Stimulated activated CD4-positive, alpha-beta T cell treated with anti-CD3 and anti-CD28 coated beads, Interleukin-12 subunit alpha, Interleukin-12 subunit beta, amount 100 ng/mL, for 4 hours (primary cell): Measurements from ENCODE around the gene FBXW2.

Source experiments
- DNase-seq: peaks from one replicate; pipeline ENCODE4 v3.0.0-alpha.2; 2020

FBXW2 gene

DNA sequence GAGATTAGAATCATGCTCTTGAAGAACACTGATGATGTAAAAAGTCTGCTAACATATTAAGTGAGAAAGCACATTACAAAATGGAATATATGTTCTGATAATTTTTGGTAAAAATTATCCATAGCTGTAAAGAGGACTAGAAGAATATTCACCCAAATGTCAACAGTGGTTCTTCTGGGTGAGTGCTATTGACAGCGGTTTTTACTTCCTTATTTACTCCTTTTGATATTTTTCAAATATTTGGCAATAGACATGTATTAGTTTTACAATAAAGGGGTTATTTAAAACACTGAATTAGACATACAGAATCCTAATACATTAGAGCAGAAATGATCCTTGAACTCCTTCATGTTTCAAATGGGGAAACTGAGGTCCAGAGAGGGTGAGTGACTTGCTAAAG is 52.0 kb downstream of the FBXW2 start:
- no peak for DNase-seq

DNA sequence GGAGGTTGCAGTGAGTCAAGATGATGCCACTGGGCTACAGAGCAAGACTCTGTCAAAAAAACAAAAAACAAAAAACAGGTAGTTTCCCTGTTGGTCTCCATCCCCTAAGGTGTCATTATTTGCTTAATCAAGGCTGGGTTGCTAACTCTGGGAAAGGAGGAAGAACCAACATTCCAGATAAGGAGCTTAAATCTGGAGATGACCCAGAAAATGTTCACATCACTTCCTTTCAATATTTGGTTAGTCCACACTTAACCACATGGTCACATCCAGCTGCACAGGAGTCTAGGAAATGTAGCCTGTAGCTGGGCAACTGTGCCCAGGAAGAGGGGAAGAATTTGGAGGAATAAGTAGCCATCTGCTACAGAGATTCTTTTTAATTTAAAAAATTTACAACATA is 53.1 kb downstream of the FBXW2 start:
- no peak for DNase-seq

GRCh38 chr9:120737416-120738165 is 55.6 kb downstream of the FBXW2 start:
- no peak for DNase-seq

GRCh38 chr9:120736881-120737280 is 56.3 kb downstream of the FBXW2 start:
- DNase-seq = no peak

DNA sequence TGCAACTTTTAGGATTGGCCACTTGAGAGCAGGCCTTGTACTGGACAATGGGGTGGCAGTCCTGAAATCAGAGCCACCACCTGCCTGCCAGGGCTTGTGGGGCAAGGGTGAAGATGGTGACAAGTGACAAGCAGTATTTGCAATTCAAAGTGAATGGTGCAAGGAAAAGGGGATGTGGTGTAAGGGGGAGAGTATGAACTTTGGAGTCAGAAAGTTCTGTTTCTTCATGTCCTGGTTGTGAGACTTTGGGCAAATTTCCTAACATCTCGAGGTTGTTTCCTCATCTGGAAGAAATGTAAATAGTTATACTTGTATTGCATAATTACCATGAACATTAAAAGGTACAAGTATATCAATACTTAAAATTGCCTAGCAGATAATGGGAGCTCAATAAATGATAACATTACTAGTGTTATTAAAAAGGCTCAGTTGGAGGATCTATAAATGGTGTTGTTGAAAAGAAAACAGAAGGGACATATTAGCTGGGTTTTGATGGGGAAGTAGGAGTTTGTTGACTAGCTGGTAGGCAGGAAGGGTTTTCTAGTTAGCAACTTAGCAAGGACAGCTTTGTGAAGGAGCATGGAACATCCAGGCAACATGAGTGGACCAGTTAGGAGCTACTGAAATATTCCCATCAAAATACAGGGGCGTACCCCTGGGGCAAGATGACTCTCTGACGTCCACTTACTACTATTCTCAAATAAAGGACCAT is 57.6 kb downstream of the FBXW2 start:
- DNase-seq = no peak

DNA sequence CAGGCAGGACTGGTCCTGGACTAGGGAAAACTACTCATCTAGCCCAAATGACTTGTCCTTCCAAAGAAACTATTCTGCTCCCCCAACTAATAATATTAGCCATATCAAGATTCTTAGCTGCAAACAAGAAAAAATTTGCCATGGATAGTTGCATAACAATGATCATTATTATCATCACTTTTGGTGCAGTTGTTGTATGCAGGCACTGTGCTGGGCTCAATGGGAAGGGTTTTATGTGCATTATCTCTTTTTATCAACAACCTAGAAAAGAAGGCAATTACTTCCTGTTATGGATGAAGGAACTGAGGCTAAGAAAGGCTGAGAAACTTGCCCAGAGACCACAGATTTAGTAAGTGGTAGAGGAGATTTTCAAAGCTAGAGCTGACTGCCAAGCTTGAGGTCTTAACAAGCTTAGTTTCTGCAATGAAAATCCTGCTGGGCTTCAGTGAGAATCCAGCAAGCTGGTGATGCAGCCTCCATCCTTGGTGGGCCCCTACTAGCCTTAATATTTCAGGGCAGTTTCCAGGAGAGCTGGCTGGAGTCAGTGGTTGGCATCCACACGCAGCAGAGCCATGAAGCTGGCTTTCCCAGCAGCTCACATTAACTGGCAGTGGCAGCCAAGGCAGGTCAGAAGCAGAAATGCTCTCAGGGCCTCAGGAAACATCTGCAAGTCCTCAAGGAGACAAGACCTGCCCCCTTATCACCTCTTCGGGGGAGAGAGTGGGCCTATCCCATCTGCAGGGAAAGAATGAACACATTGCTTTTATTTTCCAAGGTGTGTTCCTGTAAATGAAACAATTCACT is 58.4 kb downstream of the FBXW2 start:
- no peak for DNase-seq

GRCh38 chr9:120733190-120733589 is 60.0 kb downstream of the FBXW2 start:
- DNase-seq = no peak

DNA sequence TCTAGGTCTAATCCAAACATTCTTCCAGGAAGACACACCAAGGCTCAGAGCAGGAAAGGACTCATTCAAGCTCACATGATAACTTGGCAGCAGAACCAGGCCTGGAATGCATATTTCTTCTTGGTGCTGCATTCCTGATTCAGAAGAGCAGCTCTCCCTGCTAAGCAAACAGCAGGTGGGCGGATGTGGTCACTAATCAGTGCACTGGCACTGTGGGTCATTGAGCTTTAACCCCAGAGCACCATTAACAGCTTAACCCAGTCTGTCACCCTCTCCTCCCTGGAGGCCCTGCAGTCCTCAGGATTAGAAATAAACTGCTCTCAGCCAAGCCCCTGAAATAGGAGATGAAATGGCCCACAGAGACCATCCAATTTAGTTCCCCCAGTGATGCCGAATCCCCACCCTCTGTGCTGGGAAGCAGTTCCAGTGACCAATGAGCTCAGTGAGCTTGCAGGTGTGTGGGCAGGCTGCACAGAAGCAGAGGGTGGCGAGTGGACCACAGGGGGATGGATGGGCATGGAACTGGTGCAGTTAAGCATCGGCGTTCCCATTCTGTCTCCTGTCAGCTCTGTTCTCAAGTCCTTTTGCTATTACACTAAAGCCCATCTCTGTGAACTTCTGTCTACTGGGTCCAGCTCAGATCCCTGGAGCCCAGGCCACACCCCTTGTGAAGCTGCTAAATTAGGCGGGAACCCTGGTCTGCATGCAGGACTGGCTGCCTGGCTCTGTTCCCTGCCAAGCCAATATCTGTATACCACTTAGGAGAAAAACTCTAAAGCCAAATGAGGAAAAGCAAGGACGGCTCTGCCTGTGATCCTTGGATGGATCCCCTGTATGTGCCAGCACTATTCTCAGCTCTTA is 62.3 kb downstream of the FBXW2 start:
- no peak for DNase-seq

- DNase-seq = no peak
Measured at GRCh38 chr9:120729791-120730241, 63.4 kb downstream of the FBXW2 start.

GRCh38 chr9:120726484-120726883 is 66.7 kb downstream of the FBXW2 start:
- DNase-seq = no peak

- DNase-seq = no peak
Measured at GRCh38 chr9:120725907-120726306, 67.3 kb downstream of the FBXW2 start.

- no peak for DNase-seq
Measured at GRCh38 chr9:120724757-120725400, 68.3 kb downstream of the FBXW2 start.

GRCh38 chr9:120723565-120723964 is 69.7 kb downstream of the FBXW2 start:
- DNase-seq = no peak

DNA sequence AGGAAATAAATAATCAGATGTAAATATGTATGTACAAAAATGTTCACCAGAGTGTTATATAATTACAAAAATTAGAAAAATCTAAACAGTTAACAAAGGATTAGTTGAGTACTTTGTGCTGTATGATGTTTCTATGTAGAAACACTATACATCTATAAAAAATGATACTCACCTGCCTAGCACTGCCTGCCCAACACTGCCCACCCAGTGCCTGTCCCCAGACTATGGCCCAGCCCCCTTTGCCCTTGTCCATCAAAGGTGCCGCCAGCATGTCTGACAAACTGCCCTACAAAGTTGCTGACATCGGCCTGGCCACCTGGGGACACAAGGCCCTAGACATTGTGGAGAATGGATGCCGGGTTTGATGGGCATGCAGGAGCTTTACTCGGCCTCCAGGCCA is 72.8 kb downstream of the FBXW2 start:
- no peak for DNase-seq

- no peak for DNase-seq
Measured at GRCh38 chr9:120718316-120718715, 74.9 kb downstream of the FBXW2 start.

- no peak for DNase-seq
Measured at GRCh38 chr9:120717176-120717575, 76.0 kb downstream of the FBXW2 start.

- no peak for DNase-seq
Measured at GRCh38 chr9:120716483-120716882, 76.7 kb downstream of the FBXW2 start.

DNA sequence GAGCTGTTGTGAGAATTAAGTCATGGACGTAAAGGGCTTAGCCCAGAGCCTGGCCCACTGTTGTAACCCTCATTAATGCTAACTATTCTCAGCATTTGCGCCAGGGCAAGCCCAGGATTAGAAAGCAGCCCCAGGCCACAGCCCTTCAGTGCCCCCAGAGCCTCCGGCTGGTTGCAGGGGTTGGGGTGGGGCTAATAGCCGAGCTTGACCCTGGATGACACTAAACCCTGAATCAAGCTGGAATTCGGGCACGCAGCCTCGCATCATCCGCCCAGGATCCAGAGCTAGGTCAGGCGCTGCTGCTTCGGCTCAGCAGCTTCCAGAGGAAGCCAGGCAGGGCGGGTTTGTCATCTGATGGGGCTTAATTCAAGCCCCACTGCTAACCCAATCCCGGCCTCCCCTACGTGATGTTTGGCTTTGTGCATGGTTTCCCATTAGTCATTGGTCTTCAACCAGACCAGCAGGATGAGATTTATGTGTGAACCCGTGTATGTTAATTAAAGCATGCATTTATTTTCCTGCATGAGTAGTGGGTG is 77.8 kb downstream of the FBXW2 start:
- no peak for DNase-seq

DNA sequence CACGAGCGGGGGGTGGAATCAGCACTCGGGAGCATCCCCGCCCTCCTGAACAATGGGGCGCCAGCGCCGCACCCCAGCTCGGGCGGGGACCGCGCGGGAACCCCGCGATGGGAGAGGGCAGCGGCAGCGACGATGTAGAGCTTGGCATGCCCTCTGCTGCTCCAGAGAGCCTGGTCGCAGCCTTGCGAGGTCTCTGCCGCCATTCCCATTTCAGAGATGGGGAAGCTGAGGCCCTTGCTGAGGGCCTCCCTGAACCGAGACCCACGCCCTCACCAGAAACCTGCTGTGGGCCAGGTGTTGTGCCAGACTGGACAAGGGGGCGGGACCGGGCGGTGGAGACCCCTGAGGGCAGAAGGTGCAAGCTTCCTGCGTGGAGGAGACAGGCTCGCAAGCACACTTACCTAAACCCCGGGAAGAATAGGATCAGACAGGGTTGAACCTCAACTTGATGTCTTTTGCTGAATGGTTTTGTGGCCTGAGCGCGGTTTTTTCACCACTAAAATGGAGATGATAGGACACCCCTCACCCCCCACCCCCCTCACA is 78.3 kb downstream of the FBXW2 start:
- DNase-seq = no peak

DNA sequence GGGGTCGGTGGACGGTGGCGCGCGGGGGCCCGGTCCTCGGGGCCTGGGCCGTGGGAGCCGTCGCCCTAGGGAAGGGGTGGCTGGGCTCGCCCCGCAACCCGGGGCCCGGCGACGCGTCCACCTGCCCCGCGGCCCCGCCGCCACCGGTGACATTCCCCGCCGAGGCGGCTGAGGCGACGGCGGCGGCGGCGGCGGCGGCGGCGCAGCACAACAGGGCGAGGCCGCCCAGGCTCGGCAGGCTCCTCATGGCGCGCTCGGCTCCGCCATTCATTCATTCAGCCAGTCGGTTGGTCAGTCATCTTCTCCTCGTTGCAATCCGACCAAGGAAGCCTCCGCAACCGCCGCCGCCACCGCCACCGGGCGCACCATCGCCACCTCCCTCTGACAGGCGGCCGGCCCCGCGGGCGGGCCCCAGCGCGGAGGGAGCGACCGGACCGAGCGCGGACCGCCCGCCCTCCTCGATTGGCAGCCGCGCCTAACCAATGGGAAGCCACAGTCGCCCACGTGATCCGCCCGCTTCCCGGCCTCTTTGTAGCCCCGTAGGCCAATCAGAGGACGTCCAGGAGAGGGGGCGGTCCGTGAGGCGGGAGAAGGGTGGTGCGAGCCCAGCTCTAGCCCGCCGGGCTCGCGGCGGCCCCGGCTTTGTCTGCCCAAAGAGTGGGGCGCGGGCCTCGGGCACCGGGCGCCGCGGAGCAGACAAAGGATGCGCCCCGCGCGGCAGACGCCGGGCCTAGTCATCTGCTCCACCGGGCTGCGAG is 78.9 kb downstream of the FBXW2 start, which contains the start of gene MEGF9:
MEGF9 (minus strand) TSS at position 383 of the 758 bp plus-strand sequence; CDS start at position 271, 112 bp downstream.
- DNase-seq = peak; percentile 96
